OCI-LY7 (cell line): ENCODE results near the gene COQ4. TPM values are rescaled to one million over a fixed set of nuclear protein-coding genes. Genes with fewer than 3 reads are reported as not detected.

Experiments used
- BruUV-seq: library from RNA; stranded (reverse); fragments of 400-500 nt; replicated peaks from 2 replicates; lab custom pipeline; 2021; lab: Mats Ljungman, UMichigan
- CTCF ChIA-PET: fragments of 300-600 bp; sonication (Branson Sonifier 250); formaldehyde crosslinking; loops from one replicate; lab custom pipeline; 2022; ENCODE audit warnings: antibody characterized with exemption; ENCODE audit not compliant: unreplicated experiment; lab: Charles Lee
- POLR2A ChIA-PET: fragments of 300-600 bp; sonication (Branson Sonifier 250); formaldehyde crosslinking; loops from one replicate; lab custom pipeline; 2022; ENCODE audit warnings: antibody characterized with exemption; lab: Charles Lee
- DNase-seq: peaks from one replicate; pipeline ENCODE4 v3.0.0-alpha.2; 2015; ENCODE audit warnings: low spot score
- H2AFZ ChIP-seq: fragments of 200-600 bp; sonication (generic), shearing (Covaris generic); 2 replicates; pipeline ENCODE4 v1.6.1; 2014; ENCODE audit warnings: mild to moderate bottlenecking, antibody characterized with exemption, low read length, moderate library complexity
- H3K27ac ChIP-seq: fragments of 200-600 bp; sonication (generic); 2 replicates; pipeline ENCODE4 v1.5.1; 2014; ENCODE audit warnings: mixed run types, low read depth, mild to moderate bottlenecking, moderate library complexity, low read length, inconsistent platforms; ENCODE audit not compliant: poor library complexity, severe bottlenecking
- H3K36me3 ChIP-seq: fragments of 200-600 bp; sonication (generic); 2 replicates; pipeline ENCODE4 v1.6.1; 2014; ENCODE audit warnings: mild to moderate bottlenecking, antibody characterized with exemption, low read length, moderate library complexity, mixed read lengths; ENCODE audit not compliant: insufficient read depth
- H3K4me1 ChIP-seq: fragments of 200-600 bp; sonication (generic); 2 replicates; pipeline ENCODE4 v1.5.1; 2014; ENCODE audit warnings: mild to moderate bottlenecking, low read length; ENCODE audit not compliant: insufficient read depth, poor library complexity, severe bottlenecking
- H3K4me2 ChIP-seq: fragments of 200-600 bp; sonication (generic); 2 replicates; pipeline ENCODE4 v1.6.1; 2014; ENCODE audit warnings: mild to moderate bottlenecking, low read length
- H3K4me3 ChIP-seq: fragments of 200-600 bp; sonication (generic); 2 replicates; pipeline ENCODE4 v1.5.1; 2014; ENCODE audit warnings: mild to moderate bottlenecking, low read depth, low read length; ENCODE audit not compliant: poor library complexity, severe bottlenecking
- H3K79me2 ChIP-seq: fragments of 200-600 bp; sonication (generic); 2 replicates; pipeline ENCODE4 v1.6.1; 2016; ENCODE audit warnings: low read depth, mild to moderate bottlenecking, low read length, moderate library complexity, mixed read lengths; ENCODE audit not compliant: insufficient read depth
- H3K9me2 ChIP-seq: fragments of 200-600 bp; sonication (generic); 2 replicates; pipeline ENCODE4 v1.6.1; 2016; ENCODE audit warnings: mild to moderate bottlenecking, low read length, mixed read lengths; ENCODE audit not compliant: insufficient read depth
- H3K9me3 ChIP-seq: fragments of 200-600 bp; sonication (generic); 2 replicates; pipeline ENCODE4 v1.6.1; 2014; ENCODE audit warnings: mild to moderate bottlenecking, mixed run types, low read length, mixed read lengths
- H4K20me1 ChIP-seq: fragments of 200-600 bp; sonication (generic); 2 replicates; pipeline ENCODE4 v1.6.1; 2014; ENCODE audit warnings: mild to moderate bottlenecking, antibody characterized with exemption, low read length, moderate library complexity, mixed read lengths; ENCODE audit not compliant: insufficient read depth
- CTCF ChIP-seq: fragments of 200-600 bp; sonication (generic); conservative IDR thresholded peaks from 2 replicates; pipeline ENCODE4 v1.5.1; 2014; ENCODE audit warnings: mild to moderate bottlenecking, antibody characterized with exemption, low read length, moderate library complexity, mixed read lengths
- EZH2phosphoT487 ChIP-seq: fragments of 200-600 bp; sonication (generic); IDR thresholded peaks from 2 replicates; pipeline ENCODE4 v1.6.1; 2018; ENCODE audit warnings: low read depth, borderline replicate concordance, mild to moderate bottlenecking, mixed run types, antibody characterized with exemption, low read length, moderate library complexity, mixed read lengths
- intact Hi-C: fragments of 100-400 bp; cut with micrococcal nuclease; formaldehyde crosslinking; loops from one replicate; pipeline ENCODE4 v1.10.0; 2022; ENCODE audit not compliant: unreplicated experiment
- total RNA-seq, 2 experiments: library from RNA; depleted of rRNA in 1 of 2; stranded (reverse); fragments of >200 nt in 1 of 2; shearing (Covaris generic) in 1 of 2; gene quantifications; 2 replicates each; pipeline ENCODE4 v1.2.3, GENCODE V29; 2014 to 2022

The COQ4 gene
- total RNA-seq, 2 experiments from 2014 or later: 53.4 to 55.8 TPM

- Histone ChIP-seq H4K20me1 (no peaks in the 10 kb centered on the region), H3K4me2 (no peak overlapping the region), H3K36me3 (peaks cover 14% of the 10 kb centered on the region), H3K9me3 (no peaks in the 10 kb centered on the region), H3K27ac (no peak overlapping the region), H2AFZ (no peak overlapping the region), H3K4me1 (no peaks in the 10 kb centered on the region), H3K9me2 (no peaks in the 10 kb centered on the region), H3K79me2 (no peaks in the 10 kb centered on the region), H3K4me3 (no peak overlapping the region)
- intact Hi-C loops: no loop called here
- TF ChIP-seq CTCF (no peak), EZH2phosphoT487 (no peak)
- CTCF ChIA-PET: no interaction called here
- no peak for DNase-seq
- BruUV-seq: no TSS peak
- POLR2A ChIA-PET: interaction anchor here (0.6 kb wide), 1 partner anchor 61 kb away, joined by 4 read pairs; no protein-coding TSS in a partner anchor
Measured at GRCh38 chr9:128355451-128355850, 32.8 kb downstream of the COQ4 start.

GRCh38 chr9:128358090-128358489, 35.5 kb downstream of the COQ4 start:
- Histone ChIP-seq H3K27ac (no peak overlapping the region), H3K9me2 (no peaks in the 10 kb centered on the region), H3K4me3 (no peak overlapping the region), H3K4me1 (no peaks in the 10 kb centered on the region), H2AFZ (no peak overlapping the region), H3K36me3 (peaks cover 14% of the 10 kb centered on the region; the same call in 1 of the 2 replicates), H3K79me2 (no peaks in the 10 kb centered on the region), H4K20me1 (no peaks in the 10 kb centered on the region), H3K9me3 (no peaks in the 10 kb centered on the region), H3K4me2 (no peak overlapping the region)
- no peak for DNase-seq
- POLR2A ChIA-PET: interaction anchor here (0.6 kb wide), 1 partner anchor 90 kb away, joined by 5 read pairs; no protein-coding TSS in a partner anchor
- CTCF ChIA-PET: no interaction called here
- BruUV-seq: no TSS peak
- intact Hi-C loops: no loop called here
- TF ChIP-seq EZH2phosphoT487 (no peak), CTCF (no peak)

GRCh38 chr9:128358861-128359260, 36.2 kb downstream of the COQ4 start:
- TF ChIP-seq EZH2phosphoT487 (no peak), CTCF (no peak)
- CTCF ChIA-PET: interaction anchor here (0.6 kb wide), 1 partner anchor 12 kb away, joined by 9 read pairs; the partner anchor contains the start of gene URM1
- Histone ChIP-seq H3K27ac (no peak overlapping the region), H2AFZ (no peak overlapping the region), H3K4me1 (no peaks in the 10 kb centered on the region), H3K4me3 (no peak overlapping the region), H3K79me2 (no peaks in the 10 kb centered on the region), H3K4me2 (no peak overlapping the region), H4K20me1 (no peaks in the 10 kb centered on the region), H3K9me2 (no peaks in the 10 kb centered on the region), H3K36me3 (peaks cover 14% of the 10 kb centered on the region; the same call in 1 of the 2 replicates), H3K9me3 (no peaks in the 10 kb centered on the region)
- POLR2A ChIA-PET: no interaction called here
- no TSS peak for BruUV-seq
- DNase-seq: no peak
- intact Hi-C loops: no loop called here
